GM20000 (cell line): ENCODE data around the gene FLYWCH2.

Experiments
- DNase-seq: peaks from one replicate; pipeline ENCODE4 v3.0.0; 2012; ENCODE audit warnings: low spot score
- CTCF ChIP-seq: IDR thresholded peaks from 2 replicates; pipeline ENCODE4 v1.5.1; 2012; ENCODE audit warnings: mild to moderate bottlenecking, control low read depth; ENCODE audit errors: extremely low read depth, missing control alignments

FLYWCH2 gene

GRCh38 chr16:2882650-2883457, at the start of gene FLYWCH2:
TSS of gene FLYWCH2 (plus strand) at chr16:2883215. CDS start at chr16:2896450, 13,235 bp downstream.
- DNase-seq = peak; percentile 97
- no peak for TF ChIP-seq CTCF

GRCh38 chr16:2833776-2834175, 49.2 kb upstream of the FLYWCH2 start:
- no peak for DNase-seq
- TF ChIP-seq CTCF = no peak

GRCh38 chr16:2834968-2835367, 48.0 kb upstream of the FLYWCH2 start:
- no peak for DNase-seq
- no peak for TF ChIP-seq CTCF

- no peak for DNase-seq
- TF ChIP-seq CTCF = no peak
Observed at GRCh38 chr16:2835638-2836493, 47.1 kb upstream of the FLYWCH2 start.

GRCh38 chr16:2836646-2837508, 46.1 kb upstream of the FLYWCH2 start:
- no peak for DNase-seq
- TF ChIP-seq CTCF = no peak

GRCh38 chr16:2838928-2839327, 44.1 kb upstream of the FLYWCH2 start:
- peak; percentile 51 for TF ChIP-seq CTCF
- DNase-seq = peak; percentile 76
